GM23338 (cell line): ENCODE measurements around the gene RALGPS1.

Experiments used
- CTCF ChIP-seq, 2 experiments: fragments of 200-600 bp in 1 of 2; sonication (generic) in 1 of 2; conservative IDR thresholded peaks; 2 replicates each; pipeline versions ENCODE4 v1.5.1 to v1.6.1; 2016 to 2017; ENCODE audit warnings: antibody characterized with exemption in 2 of 2, low read depth in 2 of 2, mild to moderate bottlenecking in 2 of 2, moderate library complexity in 1 of 2
- EZH2 ChIP-seq: fragments of 200-600 bp; sonication (generic); IDR thresholded peaks from one replicate; pipeline ENCODE4 v1.8.0; 2017; ENCODE audit warnings: antibody characterized with exemption, mild to moderate bottlenecking, low read depth; ENCODE audit not compliant: unreplicated experiment
- EZH2phosphoT487 ChIP-seq: fragments of 200-600 bp; sonication (generic); IDR thresholded peaks from one replicate; pipeline ENCODE4 v1.8.1; 2018; ENCODE audit warnings: antibody characterized with exemption; ENCODE audit not compliant: unreplicated experiment
- POLR2AphosphoS5 ChIP-seq: IDR thresholded peaks from 2 replicates; pipeline ENCODE4 v1.6.1; 2016; ENCODE audit warnings: antibody characterized with exemption, low read depth
- REST ChIP-seq: IDR thresholded peaks from one replicate; pipeline ENCODE4 v1.6.1; 2018; ENCODE audit warnings: antibody characterized with exemption; ENCODE audit not compliant: unreplicated experiment
- ZNF114 ChIP-seq: fragments of 250-450 bp; sonication (Bioruptor Pico); IDR thresholded peaks from 2 replicates; pipeline ENCODE4 v1.5.0; 2020; ENCODE audit warnings: mild to moderate bottlenecking, moderate library complexity
- ZNF462 ChIP-seq: fragments of 250-450 bp; sonication (Bioruptor Pico); IDR thresholded peaks from 2 replicates; pipeline ENCODE4 v1.5.0; 2020; ENCODE audit warnings: mild to moderate bottlenecking, moderate library complexity

- TF ChIP-seq ZNF114 (CRISPR knock-in tag): no peak
- no peak for TF ChIP-seq CTCF (conservative IDR thresholded peaks at IDR 0.05; ENCODE audit: low read depth in 2 of 2)
- TF ChIP-seq POLR2AphosphoS5: no peak
- no peak for TF ChIP-seq EZH2
- TF ChIP-seq ZNF462 (CRISPR knock-in tag): no peak
- TF ChIP-seq REST: no peak
- no peak for TF ChIP-seq EZH2phosphoT487
Observed at GRCh38 chr9:127033789-127034188, 119.2 kb downstream of the RALGPS1 start.
